BE2C (cell line): ENCODE measurements around the gene ZNF528.

Experiments used
- DNase-seq: peaks from one replicate; pipeline ENCODE4 v3.0.0-alpha.2; 2020
- H3K27me3 ChIP-seq: fragments of 250-450 bp; sonication (Bioruptor Pico); 2 replicates; pipeline ENCODE4 v1.5.1; 2020; ENCODE audit warnings: mild to moderate bottlenecking
- H3K36me3 ChIP-seq: fragments of 250-450 bp; sonication (Bioruptor Pico); 2 replicates; pipeline ENCODE4 v1.5.1; 2020; ENCODE audit warnings: mild to moderate bottlenecking
- H3K4me1 ChIP-seq: fragments of 250-450 bp; sonication (Bioruptor Pico); 2 replicates; pipeline ENCODE4 v1.5.1; 2020
- H3K4me3 ChIP-seq: 2 replicates; pipeline ENCODE4 v1.5.1; 2011; ENCODE audit warnings: low read depth, low read length
- H3K9me3 ChIP-seq: fragments of 250-450 bp; sonication (Bioruptor Pico); 2 replicates; pipeline ENCODE4 v1.5.1; 2020
- CTCF ChIP-seq: IDR thresholded peaks from 2 replicates; pipeline ENCODE4 v1.5.1; 2012; ENCODE audit warnings: mild to moderate bottlenecking, low read depth, low read length

ZNF528 gene

GRCh38 chr19:52398081-52398441 lies 412 bp downstream of the ZNF528 start:
- peak overlapping the region; percentile 79 for H3K4me3 ChIP-seq
- no peaks in the 10 kb centered on the region for H3K9me3 ChIP-seq
- H3K4me1 ChIP-seq: no peaks in the 10 kb centered on the region
- H3K36me3 ChIP-seq: no peaks in the 10 kb centered on the region; the same call in 1 of the 2 replicates
- DNase-seq: peak; percentile 12
- no peaks in the 10 kb centered on the region for H3K27me3 ChIP-seq
- TF ChIP-seq CTCF: no peak

GRCh38 chr19:52410276-52410675 lies 12.6 kb downstream of the ZNF528 start:
- H3K27me3 ChIP-seq: no peaks in the 10 kb centered on the region
- no peak overlapping the region for H3K4me3 ChIP-seq
- no peaks in the 10 kb centered on the region for H3K9me3 ChIP-seq
- H3K36me3 ChIP-seq: peaks cover 6% of the 10 kb centered on the region; the same call in 1 of the 2 replicates
- no peak for DNase-seq
- no peaks in the 10 kb centered on the region for H3K4me1 ChIP-seq
- TF ChIP-seq CTCF: no peak

- no peak for DNase-seq
- Histone ChIP-seq H3K4me3 (no peak overlapping the region), H3K4me1 (no peaks in the 10 kb centered on the region), H3K36me3 (no peaks in the 10 kb centered on the region), H3K9me3 (no peaks in the 10 kb centered on the region), H3K27me3 (no peaks in the 10 kb centered on the region)
- no peak for TF ChIP-seq CTCF
Observed at GRCh38 chr19:52415711-52416110, 18.1 kb downstream of the ZNF528 start.

- Histone ChIP-seq H3K4me3 (no peak within 1 kb of the TSS), H3K9me3 (no peaks in the 10 kb centered on the region; the same call in 1 of the 2 replicates), H3K4me1 (no peaks in the 10 kb centered on the region), H3K27me3 (no peaks in the 10 kb centered on the region), H3K36me3 (no peaks in the 10 kb centered on the region)
- DNase-seq: no peak
- TF ChIP-seq CTCF: no peak
Observed at GRCh38 chr19:52428937-52429336, 31.3 kb downstream of the ZNF528 start, which contains the start of gene ZNF534. Gene ZNF534 (plus strand): TSS chr19:52429148. CDS start chr19:52431475, 2,327 bp downstream.

- Histone ChIP-seq H3K9me3 (no peaks in the 10 kb centered on the region), H3K4me1 (no peaks in the 10 kb centered on the region), H3K4me3 (no peak overlapping the region), H3K27me3 (no peaks in the 10 kb centered on the region), H3K36me3 (no peaks in the 10 kb centered on the region)
- no peak for TF ChIP-seq CTCF
- no peak for DNase-seq
Observed at GRCh38 chr19:52442179-52442578, 44.5 kb downstream of the ZNF528 start.

- no peaks in the 10 kb centered on the region for H3K36me3 ChIP-seq
- H3K4me3 ChIP-seq: no peak overlapping the region
- H3K9me3 ChIP-seq: no peaks in the 10 kb centered on the region
- no peak for TF ChIP-seq CTCF
- H3K27me3 ChIP-seq: no peaks in the 10 kb centered on the region
- no peak for DNase-seq
- no peaks in the 10 kb centered on the region for H3K4me1 ChIP-seq
Observed at GRCh38 chr19:52444506-52444905, 46.9 kb downstream of the ZNF528 start.
